Natural killer cell (primary cell): Measurements from ENCODE around the gene FBXO9. TPM values are rescaled to one million over a fixed set of nuclear protein-coding genes. Genes with fewer than 3 reads are reported as not detected.

Experiments
- ATAC-seq, 3 donors: fragments of 150-1000 bp in 2 of 3; fragments of 200-7000 bp in 1 of 3; cut with Tn5 transposase; 1 replicate in 1 of 3; 2 replicates in 2 of 3; pipeline ENCODE4 v1.10.0; 2021; ENCODE audit warnings: mild to moderate bottlenecking in 2 of 3, moderate library complexity in 2 of 3
- DNase-seq, 2 donors: peaks; one replicate each; pipeline versions ENCODE4 v3.0.0 to v3.0.0-alpha.2; 2013 to 2021; ENCODE audit warnings: mixed read lengths in 1 of 2
- H3K27ac ChIP-seq: one replicate; pipeline ENCODE4 v1.5.1; 2013; ENCODE audit warnings: mild to moderate bottlenecking, low read length
- H3K27me3 ChIP-seq: one replicate; pipeline ENCODE4 v1.6.1; 2013; ENCODE audit warnings: low read length; ENCODE audit not compliant: control insufficient read depth, insufficient read depth
- H3K36me3 ChIP-seq: one replicate; pipeline ENCODE4 v1.6.1; 2013; ENCODE audit warnings: low read length; ENCODE audit not compliant: control insufficient read depth, insufficient read depth
- H3K4me1 ChIP-seq: one replicate; pipeline ENCODE4 v1.6.1; 2013; ENCODE audit warnings: low read length; ENCODE audit not compliant: control insufficient read depth, insufficient read depth
- H3K4me3 ChIP-seq: one replicate; pipeline ENCODE4 v1.5.1; 2013; ENCODE audit warnings: low read length
- H3K9me3 ChIP-seq: one replicate; pipeline ENCODE4 v1.6.1; 2013; ENCODE audit warnings: low read length; ENCODE audit not compliant: control insufficient read depth, insufficient read depth
- H3K27ac Mint-ChIP-seq, 2 donors: one replicate each; pipeline ENCODE4 v1.8.0; 2022; ENCODE audit warnings: mild to moderate bottlenecking in 2 of 2, mixed read lengths in 2 of 2, moderate library complexity in 1 of 2
- H3K27me3 Mint-ChIP-seq, 2 donors: one replicate each; pipeline ENCODE4 v1.8.0; 2022; ENCODE audit warnings: low read depth in 2 of 2, mixed read lengths in 2 of 2
- H3K36me3 Mint-ChIP-seq: one replicate; pipeline ENCODE4 v1.8.0; 2022; ENCODE audit warnings: mixed read lengths
- H3K4me1 Mint-ChIP-seq, 2 donors: one replicate each; pipeline ENCODE4 v1.8.0; 2022; ENCODE audit warnings: mixed read lengths in 2 of 2
- H3K4me3 Mint-ChIP-seq: one replicate; pipeline ENCODE4 v1.8.0; 2022; ENCODE audit warnings: mild to moderate bottlenecking, moderate library complexity, mixed read lengths
- H3K9me3 Mint-ChIP-seq, 2 donors: one replicate each; pipeline ENCODE4 v1.8.0; 2022; ENCODE audit warnings: mixed read lengths in 2 of 2
- CTCF ChIP-seq: fragments of 200-600 bp; IDR thresholded peaks from one replicate; pipeline ENCODE4 v1.8.0; 2022; ENCODE audit warnings: antibody characterized with exemption
- WGBS: methylation state at CpG from one replicate; pipeline ENCODE4 v1.1.7; 2013; ENCODE audit warnings: missing lambda C conversion rate; ENCODE audit not compliant: insufficient coverage; 5-methylcytosine and 5-hydroxymethylcytosine counted together
- intact Hi-C: fragments of 100-400 bp; cut with micrococcal nuclease; formaldehyde crosslinking; loops from one replicate; pipeline ENCODE4 v1.14.2; 2022
- total RNA-seq, 4 donors: library from RNA; stranded (reverse); fragments of 120-200 nt in 1 of 4; gene quantifications; one replicate each; pipeline versions ENCODE4 v1.2.3 to v1.2.4, GENCODE V29; 2013 to 2022

The FBXO9 gene
- total RNA-seq, 3 donors from 2014 or later (not counting 1 experiment from before 2014, with no cell fraction given) = 82.4 to 96.6 (median 88.9) TPM

- H3K27ac ChIP-seq = no peak overlapping the region
- 95% methylated on average over 1 of the region's 2 CpGs for whole genome bisulfite sequencing
- ATAC-seq (no peak), DNase-seq (no peak)
- no peaks in the 10 kb centered on the region for H3K27me3 ChIP-seq
- H3K4me1 ChIP-seq = no peaks in the 10 kb centered on the region
- peaks cover 45% of the 10 kb centered on the region for H3K36me3 ChIP-seq
- H3K9me3 ChIP-seq = no peaks in the 10 kb centered on the region
- no peak overlapping the region for H3K4me3 ChIP-seq
- H3K27ac Mint-ChIP-seq = no peak overlapping the region
- no peak overlapping the region for H3K4me3 Mint-ChIP-seq
- no peaks in the 10 kb centered on the region for H3K4me1 Mint-ChIP-seq
- H3K36me3 Mint-ChIP-seq = peaks cover 7% of the 10 kb centered on the region
- no peaks in the 10 kb centered on the region for H3K27me3 Mint-ChIP-seq
- TF ChIP-seq CTCF = no peak
- H3K9me3 Mint-ChIP-seq = no peaks in the 10 kb centered on the region
- intact Hi-C loops = no loop called here
Measured at GRCh38 chr6:53101006-53101405, 35.8 kb downstream of the FBXO9 start.

- peak in 1 of 2 donors; percentile 15 for DNase-seq
- intact Hi-C loops = no loop called here
Measured at GRCh38 chr6:53103993-53104675, 38.9 kb downstream of the FBXO9 start.

GRCh38 chr6:53104916-53105315 is 39.7 kb downstream of the FBXO9 start:
- Mint-ChIP-seq H3K4me1 (no peaks in the 10 kb centered on the region), H3K36me3 (no peaks in the 10 kb centered on the region), H3K27ac (no peak overlapping the region), H3K9me3 (no peaks in the 10 kb centered on the region), H3K27me3 (no peaks in the 10 kb centered on the region), H3K4me3 (no peak overlapping the region)
- H3K4me1 ChIP-seq = no peaks in the 10 kb centered on the region
- ATAC-seq (no peak), DNase-seq (no peak)
- TF ChIP-seq CTCF = no peak
- no peak overlapping the region for H3K4me3 ChIP-seq
- H3K27ac ChIP-seq = no peak overlapping the region
- H3K36me3 ChIP-seq = peaks cover 9% of the 10 kb centered on the region
- H3K9me3 ChIP-seq = no peaks in the 10 kb centered on the region
- H3K27me3 ChIP-seq = no peaks in the 10 kb centered on the region
- intact Hi-C loops = no loop called here

More at GRCh38 chr6:53103993-53104675, 38.9 kb downstream of the FBXO9 start:
- Histone ChIP-seq H3K9me3 (no peaks in the 10 kb centered on the region), H3K4me1 (no peaks in the 10 kb centered on the region), H3K4me3 (no peak overlapping the region), H3K36me3 (peaks cover 15% of the 10 kb centered on the region), H3K27ac (no peak overlapping the region), H3K27me3 (no peaks in the 10 kb centered on the region)
- Mint-ChIP-seq H3K27ac (no peak overlapping the region), H3K27me3 (no peaks in the 10 kb centered on the region), H3K9me3 (no peaks in the 10 kb centered on the region), H3K36me3 (no peaks in the 10 kb centered on the region), H3K4me1 (no peaks in the 10 kb centered on the region), H3K4me3 (no peak overlapping the region)
- no peak for TF ChIP-seq CTCF
- WGBS = 95% methylated on average over 3 of the region's 3 CpGs
- ATAC-seq = no peak

- Histone ChIP-seq H3K36me3 (peaks cover 2% of the 10 kb centered on the region), H3K27me3 (no peaks in the 10 kb centered on the region), H3K4me1 (no peaks in the 10 kb centered on the region), H3K4me3 (no peak overlapping the region), H3K9me3 (no peaks in the 10 kb centered on the region), H3K27ac (no peak overlapping the region)
- DNase-seq = no peak
- WGBS = 85% methylated on average over 4 of the region's 4 CpGs
- intact Hi-C loops = no loop called here
- Mint-ChIP-seq H3K4me1 (no peaks in the 10 kb centered on the region), H3K27ac (no peak overlapping the region), H3K27me3 (no peaks in the 10 kb centered on the region), H3K9me3 (no peaks in the 10 kb centered on the region), H3K4me3 (no peak overlapping the region), H3K36me3 (no peaks in the 10 kb centered on the region)
- no peak for ATAC-seq
- no peak for TF ChIP-seq CTCF
Measured at GRCh38 chr6:53107091-53107490, 41.9 kb downstream of the FBXO9 start.
